HG03520 (cell line): ENCODE data around the gene PXMP2.

Source experiments
- ATAC-seq: cut with Tn5 transposase; IDR thresholded peaks from one replicate; pipeline ENCODE4 v1.9.1; 2021; ENCODE audit warnings: mild to moderate bottlenecking, moderate library complexity; ENCODE audit not compliant: unreplicated experiment

PXMP2 gene

GRCh38 chr12:132719954-132720324, 32.6 kb downstream of the PXMP2 start:
- no peak for ATAC-seq

DNA sequence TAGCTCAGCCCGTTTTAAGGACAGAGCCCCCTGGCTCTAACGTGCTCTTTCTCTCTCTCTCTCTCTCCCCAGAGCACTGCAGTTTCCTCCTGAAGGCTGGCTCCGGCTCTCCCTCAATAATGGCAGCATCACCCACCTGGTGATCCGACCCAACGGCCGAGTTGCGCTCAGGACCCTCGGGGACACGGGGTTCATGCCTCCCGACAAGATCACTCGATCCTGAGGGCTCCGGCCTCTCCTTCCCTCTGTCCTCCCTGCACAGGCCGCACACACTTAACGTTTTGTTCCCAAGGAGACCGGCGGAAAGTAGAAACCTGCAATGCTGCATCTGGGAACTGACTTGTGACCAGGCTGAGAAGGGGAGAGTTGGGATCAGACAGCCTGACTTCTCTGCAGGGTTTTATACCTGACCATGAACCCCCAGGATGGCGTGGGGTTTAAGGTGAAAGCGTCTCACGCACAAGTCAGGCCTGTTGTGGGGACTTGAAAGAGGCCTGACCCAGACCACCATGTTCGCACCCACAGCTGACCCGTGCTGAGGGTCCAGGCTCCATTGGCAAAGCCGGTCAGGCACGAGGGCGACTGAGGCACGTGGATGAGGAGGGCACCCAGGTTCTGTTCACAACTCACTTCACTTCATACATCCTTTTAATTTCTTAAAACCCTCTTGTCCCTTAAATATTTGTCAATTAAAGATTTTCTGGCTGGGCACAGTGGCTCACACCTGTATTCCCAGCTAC, 33.4 kb downstream of the PXMP2 start:
- ATAC-seq, result no peak

GRCh38 chr12:132723015-132723763, 35.8 kb downstream of the PXMP2 start:
- no peak for ATAC-seq

DNA sequence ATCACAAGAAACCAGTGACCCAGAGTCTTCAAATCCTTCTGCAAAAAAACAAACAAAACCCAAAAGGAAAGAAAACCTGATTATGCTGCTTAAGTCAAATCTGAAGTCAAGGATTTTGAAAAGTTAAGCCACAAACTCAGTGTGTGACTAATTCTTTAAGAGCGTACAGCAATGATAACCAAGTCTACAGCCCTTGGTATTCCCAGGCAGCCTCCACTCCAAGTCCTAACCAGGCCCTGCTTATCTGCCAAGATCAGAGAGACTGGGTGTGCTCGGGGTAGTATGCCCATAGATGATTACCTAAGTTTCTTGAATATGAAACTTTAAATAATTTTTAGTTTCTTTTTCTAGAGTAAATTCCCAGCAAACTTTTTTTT, 36.4 kb downstream of the PXMP2 start:
- no peak for ATAC-seq

- ATAC-seq, result no peak
Observed at GRCh38 chr12:132724506-132725241, 37.3 kb downstream of the PXMP2 start.

DNA sequence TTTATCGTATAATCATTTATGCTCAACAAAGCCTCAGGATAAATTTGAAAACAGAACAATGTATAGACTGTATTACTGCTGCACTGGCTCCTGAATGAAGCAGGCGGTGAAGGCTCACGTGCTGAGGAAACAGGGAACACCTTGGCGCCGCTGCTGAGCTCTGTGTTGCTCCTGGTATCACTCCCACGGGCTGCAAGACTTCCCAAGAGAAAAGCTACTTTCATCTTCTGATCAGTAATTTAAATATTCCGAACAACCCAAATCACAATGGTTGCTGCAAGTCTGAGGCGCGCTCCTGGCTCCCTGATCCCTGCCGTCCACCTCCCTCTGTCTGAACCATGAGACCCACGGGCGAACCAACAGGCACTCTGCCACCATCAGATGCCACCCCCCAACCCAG, 39.0 kb downstream of the PXMP2 start:
- ATAC-seq, result no peak

DNA sequence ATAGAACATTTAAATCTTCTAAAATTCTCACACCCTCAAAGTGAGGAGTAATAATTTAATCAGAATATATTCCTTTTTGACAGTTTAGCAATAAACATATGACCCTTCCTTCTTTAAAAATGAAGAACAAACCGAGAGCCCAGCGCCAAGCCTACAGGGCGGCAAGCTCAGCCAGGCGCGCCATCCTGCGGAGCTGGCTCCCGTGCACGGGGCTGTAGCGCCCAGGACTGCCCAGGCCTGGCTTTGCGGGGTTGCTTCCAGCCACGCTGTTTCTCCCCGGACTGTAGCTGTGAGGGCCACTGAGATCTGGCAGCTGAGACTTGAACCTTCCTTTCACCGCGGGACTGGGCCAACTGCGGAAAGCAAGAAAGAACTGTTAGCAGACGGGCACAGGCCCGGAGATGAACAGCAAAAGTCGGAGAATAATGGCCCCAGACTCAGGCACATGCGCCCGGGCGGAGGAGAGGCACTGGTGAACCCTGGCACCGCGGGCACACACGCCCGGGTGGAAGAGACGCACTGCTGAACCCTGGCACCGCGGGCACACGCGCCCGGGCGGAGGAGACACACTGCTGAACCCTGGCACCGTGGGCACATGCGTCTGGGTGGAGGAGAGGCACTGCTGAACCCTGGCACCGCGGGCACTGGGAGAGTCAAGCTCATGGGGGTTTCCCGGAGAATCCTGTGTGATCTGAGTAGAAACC, 39.9 kb downstream of the PXMP2 start:
- no peak for ATAC-seq

DNA sequence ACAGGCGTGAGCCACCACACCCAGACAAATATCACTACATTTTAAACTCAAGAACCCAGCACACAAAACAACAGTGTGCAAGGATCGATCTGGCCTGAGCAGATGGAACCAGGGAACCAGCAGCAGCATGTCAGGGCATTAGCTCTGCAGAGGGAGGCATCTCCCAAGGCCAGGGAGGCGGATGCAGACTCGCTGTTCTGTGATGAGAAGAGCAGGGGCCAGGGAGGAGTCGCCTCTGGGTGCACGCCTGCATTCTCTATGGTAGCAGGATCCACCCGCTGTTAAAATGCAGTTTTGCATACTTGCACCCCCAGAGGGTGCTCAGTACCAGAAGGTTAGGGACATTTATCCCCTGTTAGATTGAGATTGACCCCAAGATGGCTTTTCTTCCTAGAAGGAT, 41.1 kb downstream of the PXMP2 start:
- no peak for ATAC-seq

- no peak for ATAC-seq
Observed at GRCh38 chr12:132729541-132730320, 42.3 kb downstream of the PXMP2 start.

GRCh38 chr12:132730353-132730752, 43.0 kb downstream of the PXMP2 start:
- ATAC-seq, result no peak

DNA sequence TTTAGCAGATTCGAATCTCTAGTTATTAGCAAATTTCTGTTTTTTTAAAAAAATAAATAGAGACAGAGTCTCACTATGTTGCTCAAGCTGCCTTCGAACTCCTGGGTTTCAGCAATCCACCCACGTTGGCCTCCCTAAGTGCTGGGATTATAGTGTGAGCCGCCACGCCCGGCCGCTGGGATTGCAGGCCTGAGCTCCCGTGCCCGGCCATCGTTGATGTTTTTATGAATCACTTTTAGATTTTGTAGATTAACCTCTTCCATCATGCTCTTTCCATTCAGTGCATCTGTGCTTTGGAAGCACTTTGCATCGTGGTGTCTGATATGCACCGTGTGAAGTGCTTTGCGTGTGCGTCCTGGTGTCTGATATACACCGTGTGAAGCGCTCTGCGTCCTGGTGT, 44.2 kb downstream of the PXMP2 start:
- ATAC-seq, result no peak

- ATAC-seq, result no peak
Observed at GRCh38 chr12:132734206-132734605, 46.8 kb downstream of the PXMP2 start.

GRCh38 chr12:132735496-132735895, 48.1 kb downstream of the PXMP2 start:
- ATAC-seq, result no peak

GRCh38 chr12:132736378-132736777, 49.0 kb downstream of the PXMP2 start:
- no peak for ATAC-seq

DNA sequence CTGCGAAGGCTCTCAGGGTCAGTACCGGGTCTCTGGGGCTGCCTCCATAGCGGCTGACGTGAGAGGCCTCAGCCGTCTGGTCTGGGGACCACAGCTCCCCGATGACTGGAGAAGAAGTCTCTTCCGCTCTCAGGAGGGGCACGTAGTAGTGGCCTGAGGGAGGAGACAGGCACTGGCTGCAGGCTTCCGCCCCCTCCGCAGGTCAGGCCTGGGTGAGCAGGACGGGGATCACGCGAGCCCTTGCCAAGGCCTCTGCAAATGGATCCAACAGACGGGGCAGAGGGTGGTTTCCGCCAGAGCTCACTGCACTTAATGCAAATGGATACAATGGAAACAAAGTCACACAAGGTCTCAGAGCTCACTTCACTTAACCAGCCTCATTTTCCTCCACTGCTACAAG, 49.5 kb downstream of the PXMP2 start:
- ATAC-seq, result no peak

GRCh38 chr12:132739600-132740312, 52.4 kb downstream of the PXMP2 start:
- ATAC-seq, result no peak

- ATAC-seq, result no peak
Observed at GRCh38 chr12:132740313-132740646, 52.9 kb downstream of the PXMP2 start.

DNA sequence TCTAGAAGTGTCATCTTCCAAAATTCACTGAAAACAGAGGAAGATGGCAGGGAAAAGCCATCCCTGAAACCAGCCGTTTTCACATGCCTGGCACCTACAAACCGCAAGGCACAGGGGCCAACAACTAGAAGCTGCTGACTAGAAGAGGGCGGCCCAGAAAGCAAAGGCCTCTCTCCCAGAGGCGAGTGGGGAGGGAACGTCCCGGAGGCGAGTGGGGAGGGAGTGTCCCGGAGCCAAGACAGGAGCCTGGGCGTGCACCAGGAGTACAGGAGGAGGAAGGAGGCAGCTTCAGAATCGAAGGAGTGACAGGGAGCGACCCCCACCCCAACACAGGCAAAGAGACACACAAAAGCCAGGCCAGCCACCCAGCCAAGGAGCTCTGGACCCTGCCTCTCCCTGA, 53.3 kb downstream of the PXMP2 start:
- no peak for ATAC-seq

- no peak for ATAC-seq
Observed at GRCh38 chr12:132741620-132742019, 54.2 kb downstream of the PXMP2 start.

DNA sequence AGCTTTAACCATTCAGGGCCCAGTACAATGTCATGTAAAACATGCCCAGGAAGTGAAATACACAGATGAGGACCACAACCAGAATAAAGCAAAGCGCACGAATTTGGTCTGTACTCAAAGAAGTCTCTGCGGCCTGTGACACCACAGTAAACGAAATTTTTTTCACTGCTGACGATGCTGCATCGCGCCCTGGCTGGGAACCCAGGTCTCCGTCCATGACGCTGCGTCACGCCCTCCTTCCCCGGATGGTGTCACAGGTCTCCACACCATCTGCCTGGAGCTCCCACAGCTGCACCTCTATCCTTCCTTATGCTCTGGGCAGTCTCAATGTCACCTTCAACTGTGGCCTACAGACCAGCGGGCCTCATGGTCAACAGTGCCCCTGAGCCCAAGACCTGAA, 56.4 kb downstream of the PXMP2 start:
- no peak for ATAC-seq
